HCT116 (cell line): ENCODE results near the gene POC1B. TPM values are rescaled to one million over a fixed set of nuclear protein-coding genes. Genes with fewer than 3 reads are reported as not detected.

Source experiments
- ATAC-seq: fragments of 200-7000 bp; cut with Tn5 transposase; 2 replicates; pipeline ENCODE4 v1.9.1; 2020; ENCODE audit warnings: mild to moderate bottlenecking, moderate library complexity
- BruUV-seq: library from RNA; stranded (reverse); fragments of 400-500 nt; replicated peaks from 2 replicates; lab custom pipeline; 2021; lab: Mats Ljungman, UMichigan
- CTCF ChIA-PET: fragments of 300-600 bp; sonication (Branson Sonifier 250); formaldehyde crosslinking; loops from one replicate; lab custom pipeline; 2021; ENCODE audit warnings: antibody characterized with exemption; lab: Charles Lee
- POLR2A ChIA-PET: fragments of 300-600, 350-600 bp; sonication (Branson Sonifier 250); formaldehyde crosslinking; loops from one replicate; lab custom pipeline; 2021; ENCODE audit warnings: antibody characterized with exemption; lab: Charles Lee
- RAD21 ChIA-PET, 2 experiments: fragments of 300-600 bp; sonication (Branson Sonifier 250); formaldehyde crosslinking; loops; one replicate each; lab custom pipeline; 2023; ENCODE audit warnings: low total read pairs in 2 of 2; ENCODE audit not compliant: uncharacterized antibody in 2 of 2, unreplicated experiment in 2 of 2, low non-redundant PET in 1 of 2; lab: Charles Lee
- DNase-seq: peaks from one replicate; pipeline ENCODE4 v3.0.0-alpha.2; 2010; ENCODE audit warnings: low read depth, low spot score
- H2AFZ ChIP-seq: fragments of 200-600 bp; shearing (Covaris generic), sonication (generic); 2 replicates; pipeline ENCODE4 v1.6.1; 2017; ENCODE audit warnings: low read depth, mixed run types, mixed read lengths, antibody characterized with exemption, low read length; ENCODE audit not compliant: poor library complexity, severe bottlenecking
- H3K27ac ChIP-seq: 2 replicates; pipeline ENCODE4 v1.5.1; 2012; ENCODE audit warnings: low read depth, low read length
- H3K27me3 ChIP-seq: fragments of 200-600 bp; sonication (generic); 2 replicates; pipeline ENCODE4 v1.6.1; 2016; ENCODE audit warnings: mixed run types, low read length, mixed read lengths; ENCODE audit not compliant: insufficient read depth
- H3K36me3 ChIP-seq, 2 experiments: fragments of 200-500 bp in 1 of 2; fragments of 200-600 bp in 1 of 2; sonication (Bioruptor generic) in 1 of 2; sonication (generic) in 1 of 2; 2 replicates each; pipeline versions ENCODE4 v1.5.1 to v1.6.1; 2014 to 2016; ENCODE audit warnings: low read length in 2 of 2, inconsistent platforms in 1 of 2, mixed read lengths in 1 of 2, mixed run types in 1 of 2; ENCODE audit not compliant: insufficient read depth in 2 of 2, control insufficient read depth in 1 of 2
- H3K4me1 ChIP-seq, 2 experiments: fragments of 200-600 bp in 1 of 2; sonication (generic) in 1 of 2; 2 replicates each; pipeline versions ENCODE4 v1.5.1 to v1.6.1; 2012 to 2017; ENCODE audit warnings: low read length in 2 of 2, inconsistent platforms in 1 of 2, mild to moderate bottlenecking in 1 of 2, mixed read lengths in 1 of 2, mixed run types in 1 of 2, moderate library complexity in 1 of 2; ENCODE audit not compliant: insufficient read depth in 2 of 2, control insufficient read depth in 1 of 2
- H3K4me2 ChIP-seq: fragments of 200-600 bp; sonication (generic); 2 replicates; pipeline ENCODE4 v1.6.1; 2017; ENCODE audit warnings: mixed run types, low read length, mixed read lengths
- H3K4me3 ChIP-seq, 2 experiments: fragments of 200-600 bp in 1 of 2; sonication (generic) in 1 of 2; replicated peaks in 1 of 2; 2 replicates each; pipeline ENCODE4 v1.5.1; 2011 to 2016; ENCODE audit warnings: low read length in 2 of 2, control low read depth in 1 of 2, low read depth in 1 of 2, mild to moderate bottlenecking in 1 of 2, mixed read lengths in 1 of 2, mixed run types in 1 of 2
- H3K79me2 ChIP-seq: fragments of 200-600 bp; sonication (generic); 2 replicates; pipeline ENCODE4 v1.6.1; 2017; ENCODE audit warnings: mild to moderate bottlenecking, mixed run types, low read length, moderate library complexity, mixed read lengths; ENCODE audit not compliant: insufficient read depth
- H3K9ac ChIP-seq: fragments of 200-600 bp; sonication (generic); 2 replicates; pipeline ENCODE4 v1.6.1; 2016; ENCODE audit warnings: low read length, mixed read lengths
- H3K9me2 ChIP-seq: fragments of 200-600 bp; sonication (generic), shearing (Covaris generic); 2 replicates; pipeline ENCODE4 v1.6.1; 2017; ENCODE audit warnings: mixed run types, mild to moderate bottlenecking, moderate library complexity; ENCODE audit not compliant: insufficient read depth
- H3K9me3 ChIP-seq, 2 experiments: fragments of 200-500 bp in 1 of 2; fragments of 200-600 bp in 1 of 2; sonication (Bioruptor generic) in 1 of 2; sonication (generic) in 1 of 2; 2 replicates each; pipeline ENCODE4 v1.6.1; 2014 to 2017; ENCODE audit warnings: low read length in 2 of 2, mixed read lengths in 2 of 2, inconsistent platforms in 1 of 2, low read depth in 1 of 2, mild to moderate bottlenecking in 1 of 2, mixed run types in 1 of 2, moderate library complexity in 1 of 2; ENCODE audit not compliant: control insufficient read depth in 1 of 2, insufficient read depth in 1 of 2
- H4K20me1 ChIP-seq: fragments of 200-600 bp; sonication (generic), shearing (Covaris generic); 2 replicates; pipeline ENCODE4 v1.6.1; 2017; ENCODE audit warnings: mixed run types, mild to moderate bottlenecking, moderate library complexity; ENCODE audit not compliant: insufficient read depth
- CEBPB ChIP-seq: IDR thresholded peaks from 2 replicates; pipeline ENCODE4 v1.6.1; 2012; ENCODE audit warnings: low read depth
- EGR1 ChIP-seq: IDR thresholded peaks from 2 replicates; pipeline ENCODE4 v1.6.1; 2012; ENCODE audit warnings: low read depth
- ELF1 ChIP-seq: IDR thresholded peaks from 2 replicates; pipeline ENCODE4 v1.6.1; 2012; ENCODE audit warnings: low read depth, borderline replicate concordance
- FOSL1 ChIP-seq: IDR thresholded peaks from 2 replicates; pipeline ENCODE4 v1.6.1; 2012; ENCODE audit warnings: low read depth
- POLR2A ChIP-seq: IDR thresholded peaks from 2 replicates; pipeline ENCODE4 v1.7.0; 2011; ENCODE audit warnings: borderline replicate concordance; ENCODE audit not compliant: insufficient read depth, insufficient read length; ENCODE audit errors: extremely low read depth
- SP1 ChIP-seq: IDR thresholded peaks from 2 replicates; pipeline ENCODE4 v1.6.1; 2012; ENCODE audit warnings: low read depth
- TCF7L2 ChIP-seq: IDR thresholded peaks from 2 replicates; pipeline ENCODE4 v1.7.0; 2011; ENCODE audit warnings: borderline replicate concordance, inconsistent platforms; ENCODE audit not compliant: insufficient read depth, insufficient read length; ENCODE audit errors: extremely low read depth
- YY1 ChIP-seq: IDR thresholded peaks from 2 replicates; pipeline ENCODE4 v1.6.1; 2011; ENCODE audit warnings: low read length, low read depth, moderate library complexity, mild to moderate bottlenecking; ENCODE audit not compliant: insufficient replicate concordance; ENCODE audit errors: extremely low read depth
- ZBTB33 ChIP-seq: IDR thresholded peaks from 2 replicates; pipeline ENCODE4 v1.6.1; 2011; ENCODE audit warnings: mild to moderate bottlenecking, low read length, moderate library complexity; ENCODE audit not compliant: insufficient replicate concordance; ENCODE audit errors: extremely low read depth
- ZNF274 ChIP-seq: fragments of 200-500 bp; sonication (Bioruptor generic); IDR thresholded peaks from 2 replicates; pipeline ENCODE4 v1.6.1; 2014; ENCODE audit warnings: mild to moderate bottlenecking, low read depth, low read length, inconsistent platforms
- intact Hi-C: fragments of 100-400 bp; cut with micrococcal nuclease; formaldehyde crosslinking; loops from 2 replicates; pipeline ENCODE4 v1.10.0; 2022
- total RNA-seq: library from RNA; stranded (reverse); gene quantifications from one replicate; pipeline ENCODE4 v1.2.1, GENCODE V29; 2021; ENCODE audit not compliant: unreplicated experiment

The POC1B gene
- total RNA-seq, 1 experiment from 2014 or later: 14.3 TPM

GRCh38 chr12:89411234-89411633, 114.6 kb downstream of the POC1B start:
- Histone ChIP-seq H3K27me3 (no peaks in the 10 kb centered on the region), H3K9ac (no peak overlapping the region), H3K4me1 (no peaks in the 10 kb centered on the region), H3K4me2 (no peak overlapping the region), H3K27ac (no peak overlapping the region), H2AFZ (no peak overlapping the region), H3K9me2 (no peaks in the 10 kb centered on the region), H3K79me2 (no peaks in the 10 kb centered on the region), H4K20me1 (no peaks in the 10 kb centered on the region), H3K36me3 (no peaks in the 10 kb centered on the region), H3K9me3 (no peaks in the 10 kb centered on the region), H3K4me3 (no peak overlapping the region)
- intact Hi-C loops: no loop called here
- no peak for ATAC-seq
- BruUV-seq: no TSS peak
- DNase-seq: no peak
- POLR2A ChIA-PET: no interaction called here
- TF ChIP-seq ZBTB33 (no peak), TCF7L2 (no peak), CEBPB (no peak), EGR1 (no peak), ZNF274 (no peak), POLR2A (no peak), YY1 (no peak), SP1 (no peak), FOSL1 (no peak), ELF1 (no peak)
- CTCF ChIA-PET: no interaction called here
- RAD21 ChIA-PET: no interaction called here
